Colon (tissue), 2 donors: ENCODE measurements around the gene NDC80.
"Not testable (repeated sequence)": the region's sequence is repeated elsewhere in the genome, so short reads cannot be mapped to it uniquely, and the experiment has no call there.

Source experiments
- FAIRE-seq: peaks from 2 replicates; lab custom pipeline; 2012; peaks lifted over from hg19 to GRCh38; lab: Jason Lieb, UNC
- donor health status: control.
- donor health status: control.

NDC80 gene

DNA sequence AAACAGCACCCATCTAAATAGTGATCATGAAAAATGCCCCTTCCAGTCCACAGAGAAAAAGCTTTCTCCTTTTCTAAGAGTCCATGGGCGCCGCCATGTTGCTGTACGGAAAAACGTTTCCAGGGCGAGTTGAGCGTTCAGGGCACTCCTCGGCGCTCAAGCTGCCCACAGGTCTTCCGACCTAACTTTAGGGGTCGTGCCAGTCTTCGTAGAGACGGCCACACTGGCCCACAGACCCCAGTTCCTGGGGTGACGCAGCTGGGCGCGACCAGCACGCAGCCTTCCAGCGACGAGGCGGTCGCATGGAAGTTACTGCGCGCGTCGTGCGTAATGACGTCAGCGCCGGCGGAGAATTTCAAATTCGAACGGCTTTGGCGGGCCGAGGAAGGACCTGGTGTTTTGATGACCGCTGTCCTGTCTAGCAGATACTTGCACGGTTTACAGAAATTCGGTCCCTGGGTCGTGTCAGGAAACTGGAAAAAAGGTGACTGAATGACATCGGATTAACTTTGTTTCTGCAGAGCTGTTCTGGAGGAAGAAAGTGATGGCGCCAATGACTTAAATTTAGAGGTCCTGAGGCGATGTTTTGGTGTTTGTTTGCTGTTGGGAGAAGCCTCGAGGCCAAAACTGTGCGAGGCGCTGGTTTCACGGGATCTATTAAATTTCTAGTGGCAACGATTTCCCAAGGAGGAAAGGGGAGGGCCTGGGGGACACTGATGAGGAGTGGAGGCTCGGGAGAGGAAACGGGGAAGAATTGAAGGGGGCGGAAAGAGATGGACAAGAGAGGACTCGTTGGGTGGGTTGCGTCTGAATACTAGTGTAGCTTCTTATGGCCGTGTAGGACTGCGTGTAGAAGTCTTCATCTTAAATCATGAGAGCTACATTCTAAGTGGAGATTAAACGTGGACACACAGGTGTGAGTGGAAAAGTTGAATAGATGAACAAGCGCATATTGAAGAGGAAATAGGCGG, at the start of gene NDC80, which contains the start of gene METTL4:
Gene NDC80 (plus strand): TSS at position 358 of the 971 bp plus-strand sequence. CDS start 1,429 bp downstream, outside the sequence.
Gene METTL4 (minus strand): TSS at position 306 of the 971 bp plus-strand sequence. CDS start 4,289 bp downstream, outside the sequence.
- FAIRE-seq, result no peak

DNA sequence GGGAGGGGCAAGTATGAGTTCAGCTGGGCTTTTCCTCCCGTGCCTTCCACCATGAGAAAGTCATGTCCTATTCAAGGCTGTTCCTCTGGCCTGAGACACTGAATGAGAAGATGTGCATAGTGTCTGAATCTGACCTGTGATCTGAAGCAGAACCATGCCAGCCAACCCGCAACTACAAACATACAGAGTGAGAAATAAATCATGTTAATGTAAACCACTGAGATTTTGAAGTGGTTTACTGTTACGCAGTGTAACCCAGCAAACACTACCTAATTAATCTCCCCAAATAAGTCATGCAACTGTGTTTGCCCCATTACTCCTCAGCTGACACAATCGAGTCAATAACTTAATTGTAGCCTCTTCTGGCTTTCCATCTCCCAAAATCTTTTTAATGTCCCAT, 49.2 kb upstream of the NDC80 start:
- no peak for FAIRE-seq

DNA sequence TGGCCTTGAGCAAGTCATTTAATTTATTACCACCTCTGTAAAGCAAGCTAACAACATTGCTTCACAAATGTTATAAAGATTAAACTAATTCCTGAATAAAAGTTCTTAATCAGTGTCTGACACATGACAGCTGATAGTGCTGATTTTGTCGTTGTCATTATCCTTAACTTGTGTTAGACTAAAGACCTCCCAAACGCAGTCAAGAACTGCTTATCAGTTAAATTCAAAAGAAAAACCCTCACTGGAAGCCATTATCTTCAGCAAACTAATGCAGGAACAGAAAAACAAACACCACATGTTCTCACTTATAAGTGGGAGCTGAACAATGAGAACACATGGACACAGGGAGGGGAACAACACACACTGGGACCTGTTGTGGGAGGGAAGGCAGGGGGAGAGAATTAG, 46.6 kb upstream of the NDC80 start:
- not testable (repeated sequence) for FAIRE-seq

DNA sequence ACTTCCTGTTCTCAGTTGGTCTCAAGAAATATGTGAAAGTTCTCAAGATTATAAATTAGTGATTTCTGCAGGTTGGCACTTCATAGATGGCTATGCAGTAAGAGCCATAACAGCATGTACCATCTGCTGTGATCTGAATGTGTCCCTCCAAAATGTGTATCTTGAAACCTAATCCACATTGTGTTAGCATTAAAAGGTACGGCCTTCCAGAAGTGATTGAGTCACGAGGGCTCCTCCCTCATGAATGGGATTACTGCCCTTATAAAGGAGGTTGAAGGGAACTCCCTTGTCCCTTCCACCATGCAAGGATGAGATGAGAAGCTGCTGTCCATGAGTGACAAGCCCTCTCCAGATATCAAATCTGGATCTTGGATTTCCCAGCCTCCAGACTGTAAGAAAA, 45.0 kb upstream of the NDC80 start:
- FAIRE-seq, result no peak

DNA sequence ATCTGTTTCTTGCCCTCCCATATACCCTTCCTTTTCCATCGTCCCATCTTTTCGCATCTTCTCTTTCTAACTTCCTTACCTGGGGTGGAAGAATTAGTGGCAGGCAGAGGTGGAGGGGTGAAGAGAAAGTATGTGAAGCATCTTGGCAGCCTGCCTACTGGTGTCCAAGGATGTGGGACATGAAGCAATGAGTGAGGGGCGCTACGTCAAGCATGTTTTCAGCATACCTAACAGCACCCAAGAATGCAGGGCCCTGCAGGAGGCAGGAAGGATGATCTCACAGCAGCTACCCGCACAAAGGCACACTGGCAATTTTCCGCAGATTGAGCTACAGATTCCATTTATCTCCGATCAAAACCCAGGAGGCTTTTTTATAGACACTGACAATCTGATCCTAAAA, 42.2 kb upstream of the NDC80 start:
- FAIRE-seq, result no peak

DNA sequence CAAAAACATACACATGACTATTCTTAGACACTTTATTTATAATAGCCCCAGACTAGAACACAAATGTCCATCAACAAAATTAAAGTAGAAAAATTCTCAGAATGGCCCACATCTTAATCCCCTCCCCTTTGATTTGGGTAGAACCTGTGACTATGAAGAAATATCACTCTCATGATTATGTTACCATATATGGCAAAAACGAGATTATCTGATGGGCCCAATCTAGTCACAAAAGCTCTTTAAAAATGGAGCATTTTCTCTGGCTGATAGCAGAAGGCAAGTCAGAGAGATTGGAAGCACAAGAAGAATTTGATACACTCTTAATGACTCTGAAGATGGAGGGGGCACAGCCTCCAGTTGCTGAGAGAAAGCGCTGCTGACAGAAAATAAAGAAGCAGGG, 39.6 kb upstream of the NDC80 start:
- no peak for FAIRE-seq

DNA sequence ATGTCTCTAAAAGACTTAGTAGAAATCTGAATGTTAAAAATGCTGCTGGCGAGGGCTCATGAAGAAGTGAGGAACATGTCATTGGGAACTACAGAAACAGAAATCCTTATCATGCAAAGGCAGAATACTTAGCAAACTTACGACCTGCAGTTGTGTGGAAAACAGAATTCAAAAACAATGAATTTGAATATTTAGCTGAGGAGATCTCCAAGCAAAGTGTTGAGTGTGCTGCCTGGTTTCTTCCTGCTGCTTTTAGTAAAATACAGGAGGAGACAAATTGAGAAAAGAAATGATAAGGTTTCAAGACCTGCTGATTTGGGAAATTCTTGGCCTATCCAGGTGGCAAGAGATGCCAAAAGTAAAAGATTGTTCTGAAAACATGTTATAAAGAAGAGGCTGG, 38.6 kb upstream of the NDC80 start:
- FAIRE-seq, result no peak

DNA sequence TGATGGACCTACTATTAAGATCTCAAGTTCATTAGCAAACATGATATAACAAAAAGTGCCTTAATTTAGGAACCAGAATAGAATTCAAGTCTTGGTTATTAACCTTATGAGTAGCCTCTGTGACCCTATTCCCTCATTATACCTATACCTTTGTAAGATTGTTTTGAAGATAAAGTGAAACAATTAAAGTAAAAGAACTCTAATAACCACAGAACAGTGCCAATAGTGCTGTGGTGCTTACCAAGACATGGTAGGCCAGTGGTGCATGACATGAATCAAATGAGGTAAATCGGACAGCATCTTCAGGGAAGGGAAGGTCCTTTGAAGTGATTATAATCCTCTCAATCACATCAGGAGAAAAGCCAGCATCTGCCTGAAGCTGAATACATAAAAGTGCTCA, 36.5 kb upstream of the NDC80 start:
- FAIRE-seq, result no peak

DNA sequence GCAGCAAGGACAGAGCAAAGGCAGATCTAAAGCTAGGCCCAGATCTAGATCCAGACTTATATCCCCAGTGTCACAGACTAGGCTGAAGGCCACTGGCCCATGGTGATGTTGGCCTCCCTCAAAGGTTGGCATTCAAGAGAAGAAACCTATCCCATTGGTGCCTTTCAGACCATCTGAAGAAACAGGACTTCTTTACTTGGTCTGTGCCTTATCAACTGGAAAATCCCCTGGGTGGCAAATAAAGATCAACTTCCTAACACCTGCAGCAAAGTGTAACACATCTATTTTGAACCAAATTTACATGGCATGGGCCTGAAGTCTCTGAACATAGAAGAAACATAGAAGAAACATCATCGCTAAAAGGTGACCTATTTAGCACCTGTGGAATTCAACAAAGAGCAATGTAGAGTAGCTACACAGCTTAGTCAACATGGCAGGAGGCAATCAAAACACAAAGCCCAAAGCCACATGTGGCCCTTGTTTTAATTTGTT, 35.9 kb upstream of the NDC80 start:
- FAIRE-seq, result no peak

DNA sequence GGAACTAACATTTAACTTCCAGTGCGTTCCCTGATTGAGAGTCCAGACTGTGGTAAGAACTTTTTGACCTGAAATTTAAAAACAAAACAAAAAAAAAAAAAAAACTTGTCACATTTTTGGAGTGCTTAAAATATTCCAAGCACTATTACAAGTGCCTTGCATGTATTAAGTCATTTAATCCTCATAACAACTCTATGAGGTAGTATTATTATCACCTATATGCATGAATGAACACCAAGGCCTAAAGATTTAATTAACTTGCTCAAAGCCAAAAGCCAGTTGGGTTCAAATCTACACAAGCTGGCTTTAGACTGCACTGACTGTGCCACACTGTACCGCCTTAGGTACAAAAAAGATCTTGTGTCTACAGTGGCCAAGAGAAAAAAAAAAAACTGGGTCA, 35.3 kb upstream of the NDC80 start:
- no peak for FAIRE-seq

DNA sequence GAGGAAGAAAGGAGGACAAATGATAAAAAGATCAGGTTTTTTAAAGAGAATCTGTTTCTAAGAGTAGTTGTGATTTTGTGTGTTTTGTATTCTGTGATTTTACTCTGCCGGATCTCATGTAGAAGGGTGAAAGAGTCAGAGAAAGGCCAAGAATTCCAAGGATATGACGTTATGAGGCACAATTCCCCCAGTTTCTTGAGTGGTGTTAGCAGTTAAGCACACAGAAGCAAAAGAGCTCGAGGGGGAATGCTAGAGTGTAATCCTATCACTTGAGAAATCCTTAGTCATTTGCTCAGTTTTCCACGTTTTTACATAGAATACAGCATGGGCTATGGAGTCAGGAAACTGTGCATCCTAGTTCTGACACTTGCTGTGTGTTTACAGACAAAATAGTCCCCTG, 34.9 kb upstream of the NDC80 start:
- FAIRE-seq, result no peak

DNA sequence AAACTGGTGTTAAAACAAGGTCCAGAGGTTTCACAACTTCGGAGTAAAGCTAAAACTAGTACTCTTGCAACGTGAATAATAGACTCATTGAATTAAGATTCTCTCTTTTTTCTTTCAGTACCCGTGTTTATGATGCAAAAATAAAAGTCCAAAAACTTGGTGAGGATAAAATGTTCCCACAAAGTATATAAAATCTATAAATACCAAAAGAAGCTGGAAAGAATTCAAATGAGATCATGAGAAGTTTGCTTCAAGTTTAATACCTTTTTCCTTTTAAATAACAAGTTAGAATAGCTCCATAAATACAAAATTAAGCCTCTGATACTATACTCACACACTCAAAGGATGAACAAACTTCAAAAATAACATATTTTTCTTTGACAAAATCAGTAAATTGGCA, 34.1 kb upstream of the NDC80 start:
- no peak for FAIRE-seq

DNA sequence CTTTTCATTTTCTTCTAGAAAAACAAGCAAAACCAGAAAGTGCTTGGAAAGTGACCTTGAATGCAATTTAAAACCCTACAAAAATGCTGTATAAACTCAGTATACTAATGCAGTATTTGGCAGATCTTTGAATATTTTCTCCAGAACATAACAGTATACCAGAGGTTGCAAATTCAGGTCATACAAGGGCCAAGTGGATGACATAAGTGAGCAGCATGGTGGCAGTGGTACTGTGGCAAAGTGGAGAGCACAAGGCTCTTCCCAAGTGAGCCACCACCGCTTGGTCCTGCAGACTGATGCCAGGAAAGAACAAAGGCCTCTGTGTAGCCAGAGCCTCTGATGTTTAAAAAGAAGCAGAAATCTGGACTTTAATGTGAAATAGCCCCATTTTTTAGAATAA, 33.1 kb upstream of the NDC80 start:
- no peak for FAIRE-seq

DNA sequence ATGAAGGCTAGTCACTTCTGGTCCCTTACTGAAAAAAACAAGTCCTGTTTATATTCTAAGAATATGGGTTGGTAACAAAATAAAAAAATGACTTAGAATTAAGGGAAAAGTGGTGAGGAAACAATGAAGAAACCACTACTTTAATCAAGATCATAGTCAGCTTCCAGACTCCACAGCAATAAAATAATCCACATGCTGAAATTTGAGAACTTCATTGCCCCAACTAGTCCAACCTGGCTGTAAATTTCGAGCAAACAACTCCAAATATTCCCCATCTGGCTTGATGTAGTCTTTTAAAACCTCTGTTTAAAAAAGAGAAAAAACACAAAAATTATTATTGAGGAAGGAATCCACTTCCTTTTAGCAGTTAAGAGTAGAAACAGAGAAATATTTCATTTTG, 32.5 kb upstream of the NDC80 start:
- FAIRE-seq, result no peak

DNA sequence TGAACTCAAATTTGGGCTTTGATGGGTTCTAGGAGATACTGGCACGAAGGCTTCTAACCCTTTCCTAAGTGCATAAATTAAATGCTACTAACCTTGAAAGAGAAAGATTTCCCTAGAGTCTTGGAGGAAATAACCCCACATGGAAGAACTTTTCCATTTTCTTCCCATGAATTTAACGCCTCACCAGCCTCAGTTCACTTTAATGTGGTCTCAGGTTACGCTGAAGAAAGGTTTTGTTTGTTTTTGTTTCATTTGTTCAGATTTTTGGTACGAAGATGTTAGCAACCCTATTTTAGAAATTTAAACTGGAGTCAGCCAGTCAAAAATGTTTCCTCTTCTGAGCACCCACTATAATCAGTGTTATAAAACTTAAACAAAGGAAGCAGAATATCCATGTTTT, 30.8 kb upstream of the NDC80 start:
- no peak for FAIRE-seq

DNA sequence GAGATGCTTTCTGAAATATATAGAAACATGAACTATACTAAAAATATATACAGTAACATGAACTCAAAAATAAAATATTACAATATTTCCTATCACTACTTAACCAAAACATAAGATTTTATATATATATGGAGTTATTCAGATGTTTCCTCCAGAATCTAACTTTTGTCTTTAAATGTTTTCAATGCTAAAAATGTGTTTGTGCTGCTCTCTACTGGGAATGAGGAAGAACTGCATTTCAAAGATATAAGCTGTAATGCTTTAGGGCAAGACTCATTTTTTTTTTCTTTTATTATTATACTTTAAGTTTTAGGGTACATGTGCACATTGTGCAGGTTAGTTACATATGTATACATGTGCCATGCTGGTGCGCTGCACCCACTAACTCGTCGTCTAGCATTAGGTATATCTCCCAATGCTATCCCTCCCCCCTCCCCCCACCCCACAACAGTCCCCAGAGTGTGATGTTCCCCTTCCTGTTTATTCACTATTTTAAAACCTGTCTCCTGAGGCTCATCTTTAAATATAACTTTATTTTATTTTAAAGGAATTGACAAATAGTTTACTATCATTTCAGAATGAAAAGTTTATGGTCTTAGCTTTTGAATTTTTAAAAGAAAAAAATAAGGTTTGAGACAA, 29.3 kb upstream of the NDC80 start:
- peak; percentile 66 for FAIRE-seq

DNA sequence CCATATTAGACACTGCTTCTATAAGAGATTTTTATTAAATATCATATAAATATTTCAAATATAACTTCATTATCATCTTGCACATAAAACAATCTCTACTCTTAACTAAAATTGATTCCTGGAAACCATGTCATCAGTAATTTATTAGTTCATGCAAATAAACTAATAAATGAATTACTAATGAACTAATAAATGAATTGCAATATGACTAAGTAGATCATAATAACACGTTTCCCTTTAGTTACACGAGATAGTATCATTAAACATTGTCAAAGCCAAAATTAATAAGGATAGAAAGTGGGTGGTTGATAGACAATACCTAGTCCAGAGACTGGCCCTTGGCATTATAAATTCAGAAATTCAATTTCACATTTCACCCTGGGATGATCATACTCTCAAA, 26.2 kb upstream of the NDC80 start:
- peak; percentile 43 for FAIRE-seq

DNA sequence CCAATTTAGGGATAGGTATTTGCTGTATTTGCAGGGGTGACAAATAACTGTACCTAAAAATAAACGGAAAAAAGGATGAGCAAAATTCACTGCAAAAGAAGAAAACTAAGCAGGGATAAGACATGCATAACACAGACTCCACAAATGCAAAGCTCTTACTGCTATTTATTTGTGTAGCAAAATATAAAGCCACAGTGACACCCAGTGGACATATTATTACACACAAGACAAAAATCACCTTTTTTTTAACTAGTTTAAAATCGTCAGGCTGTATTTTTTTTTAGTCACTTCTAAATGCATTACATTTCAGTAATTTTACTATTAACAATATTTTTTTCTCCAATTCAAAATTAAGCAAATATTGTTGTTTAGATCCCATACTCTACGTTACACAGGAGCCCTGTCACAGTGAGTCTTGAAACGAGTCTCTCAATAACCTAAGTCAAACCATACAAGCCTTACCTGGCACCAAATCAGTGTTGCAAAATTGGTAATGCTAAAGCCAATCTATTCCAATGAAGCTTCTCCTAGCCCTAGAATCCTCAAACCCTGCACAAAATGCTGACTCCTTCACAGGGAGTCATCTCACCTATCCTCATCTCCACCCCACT, 23.8 kb upstream of the NDC80 start:
- peak; percentile 71 for FAIRE-seq

DNA sequence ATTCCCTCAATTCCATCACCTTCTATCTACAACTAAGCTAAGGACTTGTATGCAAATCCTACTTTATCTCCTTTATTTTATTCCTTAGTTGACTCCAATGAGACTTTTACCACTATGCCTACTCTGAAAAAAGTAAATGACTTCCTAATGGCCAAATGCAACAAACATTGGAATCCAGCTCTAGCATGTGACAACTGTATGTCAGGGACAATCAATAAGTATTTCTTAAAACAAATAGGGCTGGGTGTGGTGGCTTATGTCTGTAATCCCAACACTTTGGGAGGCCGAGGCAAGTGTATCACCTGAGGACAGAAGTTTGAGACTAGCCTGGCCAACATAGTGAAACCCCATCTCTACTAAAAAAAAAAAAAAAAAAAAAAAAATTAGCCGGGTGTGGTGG, 21.9 kb upstream of the NDC80 start:
- FAIRE-seq, result no peak

DNA sequence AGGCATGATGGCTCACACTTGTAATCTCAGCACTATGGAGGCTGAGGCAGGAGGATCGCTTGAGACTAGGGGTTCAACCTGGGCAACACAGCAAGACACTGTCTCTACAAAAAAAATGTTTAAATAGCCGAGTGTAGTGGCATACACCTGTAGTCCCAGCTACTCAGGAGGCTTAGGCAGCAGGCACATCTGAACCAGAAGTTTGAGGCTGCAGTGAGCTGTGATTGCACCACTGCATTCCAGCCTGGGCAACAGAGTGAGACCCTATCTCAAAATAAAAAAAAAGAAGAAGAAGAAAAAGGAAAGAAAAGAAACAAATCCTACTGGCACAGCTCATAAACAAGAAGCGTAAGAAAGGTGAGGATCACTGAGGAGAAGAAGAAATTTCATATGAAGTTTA, 19.9 kb upstream of the NDC80 start:
- FAIRE-seq, result no peak

DNA sequence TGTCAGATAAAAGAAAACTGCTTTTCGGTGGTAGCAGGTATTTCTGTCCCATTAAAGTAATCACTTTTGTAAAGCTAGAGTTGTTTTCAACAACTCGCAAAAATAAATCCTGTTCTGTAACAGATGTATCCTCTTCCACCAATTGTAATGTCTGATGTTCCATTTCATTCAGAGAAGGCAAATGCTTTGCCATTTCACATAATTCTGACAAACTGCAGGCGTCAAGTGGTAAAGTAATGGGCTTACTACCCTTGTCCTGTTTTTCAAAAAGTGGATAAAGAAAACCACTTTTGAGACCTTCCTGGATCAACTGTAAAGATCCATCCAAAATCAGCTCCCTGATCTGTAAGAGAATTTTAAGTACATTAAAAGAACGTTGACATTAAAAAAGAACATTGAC, 16.7 kb upstream of the NDC80 start:
- no peak for FAIRE-seq

DNA sequence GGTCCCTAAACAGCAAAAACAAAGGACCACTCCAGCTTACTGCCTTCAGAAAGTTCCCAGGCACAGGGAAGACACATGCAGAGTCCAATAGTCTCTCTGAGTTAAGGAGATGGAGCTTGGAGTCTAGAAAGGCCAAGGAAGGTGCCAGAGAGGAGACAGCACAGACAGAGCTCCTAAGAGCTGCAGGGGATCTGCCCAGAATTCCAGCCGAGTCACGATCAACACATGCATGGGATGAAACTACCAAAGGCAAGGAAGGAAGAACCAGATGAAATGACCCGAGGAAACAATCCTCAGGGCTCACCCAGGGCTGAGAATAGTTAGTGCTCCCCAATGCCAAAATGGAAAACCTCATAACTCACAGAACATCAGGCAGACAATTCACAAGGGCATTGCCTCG, 15.5 kb upstream of the NDC80 start:
- no peak for FAIRE-seq

DNA sequence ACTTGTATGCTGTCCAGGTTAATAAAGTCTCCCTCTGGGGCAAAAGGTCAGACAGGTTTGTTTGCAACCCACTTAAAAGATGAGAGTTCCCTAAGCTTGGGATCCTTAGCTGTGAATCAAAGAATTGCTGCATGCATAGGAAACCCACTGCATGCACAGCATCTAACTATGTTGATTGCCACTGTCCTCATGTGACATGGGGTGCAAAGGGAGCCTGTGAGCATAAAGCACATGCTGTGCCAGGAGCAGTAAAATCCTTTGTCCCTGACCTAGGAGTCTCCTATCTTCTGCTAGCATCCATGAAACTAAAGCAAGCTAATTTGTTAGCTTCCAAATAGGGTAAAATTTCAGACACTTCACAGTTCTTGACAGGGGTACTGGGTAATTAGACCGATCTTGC, 13.8 kb upstream of the NDC80 start:
- FAIRE-seq, result no peak
